OCI-LY1 (cell line): ENCODE data around the gene C17orf67.

ENCODE experiments used
- EZH2 ChIP-seq: fragments of 200-600 bp; sonication (generic), shearing (Covaris generic); IDR thresholded peaks from 2 replicates; pipeline ENCODE4 v1.8.0; 2017; ENCODE audit warnings: borderline replicate concordance, mixed run types, mild to moderate bottlenecking, antibody characterized with exemption, low read length, moderate library complexity, mixed read lengths
- TF ChIP-seq, protein P1 (sequence below): fragments of 200-600 bp; sonication (generic), shearing (Covaris generic); IDR thresholded peaks from 2 replicates; pipeline ENCODE4 v1.5.1; 2017; ENCODE audit warnings: mild to moderate bottlenecking, antibody characterized with exemption, low read length, moderate library complexity, mixed read lengths

DNA sequence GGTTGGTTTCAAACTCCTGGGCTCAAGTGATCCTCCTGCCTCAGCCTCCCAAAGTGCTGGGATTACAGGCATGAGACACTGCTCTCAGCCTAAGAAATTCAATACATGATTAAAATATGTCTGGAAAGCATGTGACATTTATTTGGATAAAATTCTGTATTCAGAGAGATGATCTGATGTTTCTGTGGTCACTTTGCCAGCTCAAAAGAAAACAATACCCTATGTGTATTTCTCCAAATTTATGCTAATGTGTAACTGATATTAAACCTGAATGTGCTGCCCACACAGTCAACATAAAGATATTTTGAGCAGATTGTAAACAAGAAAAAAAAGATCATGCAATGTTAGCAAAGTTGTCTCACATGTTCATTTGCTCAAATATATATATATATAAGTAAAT lies 16.7 kb downstream of the C17orf67 start:
- TF ChIP-seq, protein P1, sequence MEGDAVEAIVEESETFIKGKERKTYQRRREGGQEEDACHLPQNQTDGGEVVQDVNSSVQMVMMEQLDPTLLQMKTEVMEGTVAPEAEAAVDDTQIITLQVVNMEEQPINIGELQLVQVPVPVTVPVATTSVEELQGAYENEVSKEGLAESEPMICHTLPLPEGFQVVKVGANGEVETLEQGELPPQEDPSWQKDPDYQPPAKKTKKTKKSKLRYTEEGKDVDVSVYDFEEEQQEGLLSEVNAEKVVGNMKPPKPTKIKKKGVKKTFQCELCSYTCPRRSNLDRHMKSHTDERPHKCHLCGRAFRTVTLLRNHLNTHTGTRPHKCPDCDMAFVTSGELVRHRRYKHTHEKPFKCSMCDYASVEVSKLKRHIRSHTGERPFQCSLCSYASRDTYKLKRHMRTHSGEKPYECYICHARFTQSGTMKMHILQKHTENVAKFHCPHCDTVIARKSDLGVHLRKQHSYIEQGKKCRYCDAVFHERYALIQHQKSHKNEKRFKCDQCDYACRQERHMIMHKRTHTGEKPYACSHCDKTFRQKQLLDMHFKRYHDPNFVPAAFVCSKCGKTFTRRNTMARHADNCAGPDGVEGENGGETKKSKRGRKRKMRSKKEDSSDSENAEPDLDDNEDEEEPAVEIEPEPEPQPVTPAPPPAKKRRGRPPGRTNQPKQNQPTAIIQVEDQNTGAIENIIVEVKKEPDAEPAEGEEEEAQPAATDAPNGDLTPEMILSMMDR = no peak
- TF ChIP-seq EZH2 = no peak
